Left renal cortex interstitium (tissue), 4 donors: ENCODE data around the gene CAMK2D. TPM values are rescaled to one million over a fixed set of nuclear protein-coding genes. Genes with fewer than 3 reads are reported as not detected.

Experiments used
- DNase-seq, 4 donors: peaks; one replicate each; pipeline ENCODE4 v3.0.0-alpha.2; 2013; ENCODE audit warnings: low read depth in 4 of 4, low spot score in 2 of 4, missing footprints in 1 of 4
- polyA plus RNA-seq, 4 donors: library from polyadenylated mRNA; unstranded; fragments of 120-200 nt; gene quantifications; one replicate each; pipeline ENCODE4 v1.2.1, GENCODE V29; 2013; ENCODE audit not compliant: insufficient read length in 4 of 4

The CAMK2D gene
- polyA plus RNA-seq, 4 donors = 69.4 to 83.1 (median 77.0) TPM

DNA sequence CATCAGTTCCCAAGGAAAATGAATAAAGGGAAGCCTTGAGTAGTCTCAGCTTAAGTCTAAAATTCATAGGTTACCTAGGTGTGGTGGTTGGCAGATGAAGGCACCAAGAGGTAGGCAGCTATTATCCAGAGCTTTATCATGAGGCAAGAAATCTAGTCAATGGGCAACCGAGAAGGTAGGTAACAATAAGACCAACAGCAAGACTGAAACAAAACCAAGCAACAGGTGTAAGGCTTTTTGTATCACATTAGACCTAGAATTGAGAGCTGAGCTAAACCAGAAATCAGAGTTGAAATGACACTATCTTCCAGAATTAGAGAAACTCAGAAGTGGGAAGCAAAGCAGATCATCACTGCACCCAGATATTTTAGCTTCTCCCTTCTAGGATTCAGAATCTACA lies 117.1 kb downstream of the CAMK2D start:
- DNase-seq = no peak

DNA sequence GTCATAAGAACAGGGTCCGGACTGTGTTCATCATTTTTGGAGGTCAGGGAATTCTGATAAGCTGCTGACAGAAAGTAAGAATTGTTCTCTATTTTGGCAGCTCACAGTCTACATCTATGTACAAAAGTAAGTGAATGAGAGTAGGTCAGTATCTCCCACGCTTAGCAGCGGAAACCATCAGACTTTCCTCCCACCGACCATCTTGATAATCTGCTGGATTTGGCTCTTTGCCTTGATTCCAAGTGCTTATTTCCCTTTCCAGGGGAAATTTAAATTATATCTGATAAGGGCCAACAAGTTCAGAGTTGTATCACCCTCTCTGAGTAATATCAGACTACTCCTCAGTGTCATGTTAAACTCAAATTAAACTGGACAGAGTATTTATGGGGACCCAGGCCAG lies 118.0 kb downstream of the CAMK2D start:
- no peak for DNase-seq

DNA sequence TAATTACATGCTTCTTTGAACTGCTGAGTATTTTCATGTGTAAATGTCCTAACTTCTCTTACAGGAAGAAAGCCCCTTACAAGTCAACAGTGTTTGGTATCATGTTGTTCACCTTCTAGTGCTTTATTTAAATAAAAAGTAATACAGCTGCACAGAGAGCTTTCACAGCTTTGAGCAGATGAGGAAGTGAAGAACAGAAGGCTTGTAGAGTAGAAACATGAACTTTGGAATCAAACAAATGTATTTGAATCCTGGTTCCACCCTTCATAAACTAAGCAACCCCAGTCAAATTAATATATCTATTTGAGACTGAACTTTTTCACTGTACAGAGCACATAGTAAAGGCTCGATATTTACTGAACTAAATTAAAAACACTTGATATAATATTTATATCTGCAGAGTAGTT lies 120.5 kb downstream of the CAMK2D start:
- DNase-seq = no peak

DNA sequence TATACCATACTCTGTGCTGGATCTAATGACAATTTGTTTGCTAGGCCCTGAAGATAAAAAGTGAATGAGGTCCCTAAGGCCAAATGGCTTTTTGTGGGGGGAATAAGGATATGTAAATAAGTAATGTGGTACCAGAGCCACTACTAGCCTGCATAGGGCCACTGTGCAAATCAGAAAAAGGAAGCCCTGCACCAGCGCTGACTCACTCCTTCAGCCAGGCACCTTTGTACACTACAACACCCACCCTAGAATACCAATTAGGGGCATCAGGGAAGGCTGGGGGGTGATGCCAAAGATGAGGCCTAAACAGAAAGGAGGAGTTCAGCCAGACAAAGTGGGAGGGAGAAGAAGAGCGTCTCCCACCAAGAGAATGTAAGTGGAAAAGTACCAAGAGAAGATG lies 122.2 kb downstream of the CAMK2D start:
- no peak for DNase-seq

DNA sequence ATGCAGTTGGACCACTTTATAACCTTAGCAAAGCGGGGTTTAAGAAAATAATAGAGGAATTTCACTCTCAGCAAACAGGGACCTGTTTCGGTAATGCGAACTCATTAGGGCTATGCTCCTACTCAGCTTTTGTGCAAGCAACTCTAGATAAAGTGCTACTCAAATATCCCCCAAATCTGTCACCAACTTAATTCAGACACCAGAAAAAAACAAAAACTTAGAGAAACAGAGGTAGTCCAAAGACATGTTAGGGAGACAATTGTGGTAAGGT lies 123.0 kb downstream of the CAMK2D start:
- DNase-seq = no peak

DNA sequence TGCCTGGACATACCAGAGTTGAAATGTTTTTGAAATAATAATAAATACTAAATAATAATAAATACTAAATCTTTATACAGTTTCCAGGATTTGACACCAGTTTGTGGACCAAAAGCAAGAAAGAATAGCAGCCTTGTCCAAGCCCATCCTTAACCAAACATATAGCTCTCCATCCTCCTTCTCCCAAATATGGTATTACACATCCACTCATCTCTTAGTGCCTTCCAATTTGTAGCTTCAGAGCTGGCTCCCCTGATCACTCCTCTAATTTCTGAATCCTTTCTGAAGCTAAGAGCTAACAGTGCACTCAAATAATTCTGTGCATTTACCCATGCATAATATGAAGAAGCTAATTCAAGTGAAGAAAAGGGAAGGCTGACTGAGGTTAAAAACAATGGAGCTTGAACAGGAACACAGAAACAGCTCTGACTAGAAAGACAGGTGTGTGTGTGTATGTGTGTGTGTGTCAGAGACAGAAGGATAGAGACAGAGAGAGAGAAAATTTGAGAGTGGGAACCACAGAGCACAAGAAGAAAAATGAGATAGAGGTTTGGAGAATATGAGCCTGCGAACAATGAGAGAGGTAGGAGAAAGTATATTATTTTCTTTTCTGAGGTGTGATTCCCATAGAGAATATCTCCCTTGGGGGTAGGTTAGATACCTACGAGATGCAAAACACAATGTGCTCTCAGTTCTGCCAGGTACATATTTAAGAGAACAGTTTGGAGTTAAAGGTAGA lies 123.5 kb downstream of the CAMK2D start:
- no peak for DNase-seq

DNA sequence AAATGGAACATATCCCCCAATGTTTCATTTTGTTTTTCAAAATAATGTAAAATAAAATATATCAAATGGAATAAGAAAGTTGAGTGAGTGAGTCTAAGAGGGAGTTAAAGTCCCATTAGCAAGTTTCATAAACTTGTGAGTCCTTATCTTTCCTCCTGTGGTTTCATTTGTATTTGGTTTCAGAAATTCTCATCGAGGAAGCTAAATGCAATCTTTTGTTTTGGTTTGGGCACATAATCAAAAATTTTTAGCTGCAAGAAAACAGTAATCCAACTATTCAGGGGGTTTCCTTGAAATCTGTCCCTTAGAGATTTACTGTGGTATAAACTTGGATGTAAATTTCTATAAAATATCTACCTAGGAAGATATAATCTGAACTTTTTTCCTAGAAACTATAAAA lies 124.2 kb downstream of the CAMK2D start:
- DNase-seq = no peak

DNA sequence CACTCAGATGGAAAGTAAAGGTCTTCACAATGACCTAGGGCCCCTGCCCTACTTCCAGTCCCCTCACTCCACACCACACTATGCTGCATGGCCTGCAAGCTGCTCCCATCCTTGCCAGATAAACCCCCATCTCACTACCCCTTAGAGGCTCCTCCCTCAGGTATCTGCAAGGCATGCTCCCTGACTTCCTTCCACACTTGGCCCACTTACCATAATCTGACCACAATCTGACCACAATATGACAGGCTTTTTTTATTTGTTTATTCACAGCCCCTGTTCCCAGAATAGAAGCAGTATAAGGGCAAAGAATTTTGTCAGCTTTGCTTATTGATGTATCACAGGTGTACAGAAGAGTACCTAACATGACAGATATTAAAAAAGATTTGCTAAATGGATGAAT lies 124.7 kb downstream of the CAMK2D start:
- no peak for DNase-seq

DNA sequence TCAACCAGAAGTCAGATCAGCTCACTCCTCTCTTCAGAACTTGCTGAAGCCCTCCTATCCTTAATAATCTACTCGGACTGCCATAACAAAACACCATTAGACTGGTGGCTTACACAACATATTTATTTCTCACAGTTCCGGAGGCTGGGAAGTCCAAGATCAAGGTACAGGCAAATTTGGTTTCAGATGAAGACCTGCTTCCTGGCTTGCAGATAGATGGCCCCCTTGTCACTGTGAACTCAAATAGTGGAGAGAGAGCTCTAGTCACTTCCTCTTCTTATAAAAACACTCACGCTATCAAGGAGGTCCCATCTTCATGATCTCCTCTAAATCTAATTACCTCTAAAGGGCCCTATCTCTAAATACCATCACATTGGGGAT lies 125.1 kb downstream of the CAMK2D start:
- no peak for DNase-seq

DNA sequence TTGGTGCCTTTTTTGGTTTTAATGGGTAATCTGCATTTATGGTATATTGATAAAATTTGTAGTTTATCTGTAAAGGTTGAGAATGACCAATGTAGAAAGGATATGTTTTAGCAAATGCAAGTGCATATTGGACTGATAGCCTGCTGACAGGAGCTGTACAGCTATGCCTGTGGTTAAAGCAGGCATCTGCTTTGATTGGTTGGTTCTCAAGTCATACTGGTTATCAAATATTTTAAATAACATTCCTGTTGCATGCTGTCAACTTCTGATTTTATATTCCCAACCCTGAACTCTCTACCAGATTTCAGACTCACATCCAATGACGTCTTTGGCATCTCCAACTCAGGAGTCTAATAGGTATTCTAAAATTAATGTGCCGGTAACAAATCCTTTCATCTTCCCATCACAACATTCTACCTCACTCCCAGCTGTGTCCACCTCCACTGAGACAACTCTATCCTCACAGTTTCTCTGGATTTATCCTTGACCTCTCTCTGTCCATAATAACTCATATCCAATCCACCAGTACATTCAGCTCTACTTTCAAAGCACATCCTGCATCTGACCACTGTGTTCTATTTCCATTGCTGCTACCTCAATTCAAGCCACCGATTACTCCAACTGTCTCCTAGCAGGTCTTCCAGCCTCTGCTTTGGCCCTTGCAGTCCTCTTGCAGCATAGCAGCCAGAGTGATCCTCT lies 125.7 kb downstream of the CAMK2D start:
- no peak for DNase-seq

DNA sequence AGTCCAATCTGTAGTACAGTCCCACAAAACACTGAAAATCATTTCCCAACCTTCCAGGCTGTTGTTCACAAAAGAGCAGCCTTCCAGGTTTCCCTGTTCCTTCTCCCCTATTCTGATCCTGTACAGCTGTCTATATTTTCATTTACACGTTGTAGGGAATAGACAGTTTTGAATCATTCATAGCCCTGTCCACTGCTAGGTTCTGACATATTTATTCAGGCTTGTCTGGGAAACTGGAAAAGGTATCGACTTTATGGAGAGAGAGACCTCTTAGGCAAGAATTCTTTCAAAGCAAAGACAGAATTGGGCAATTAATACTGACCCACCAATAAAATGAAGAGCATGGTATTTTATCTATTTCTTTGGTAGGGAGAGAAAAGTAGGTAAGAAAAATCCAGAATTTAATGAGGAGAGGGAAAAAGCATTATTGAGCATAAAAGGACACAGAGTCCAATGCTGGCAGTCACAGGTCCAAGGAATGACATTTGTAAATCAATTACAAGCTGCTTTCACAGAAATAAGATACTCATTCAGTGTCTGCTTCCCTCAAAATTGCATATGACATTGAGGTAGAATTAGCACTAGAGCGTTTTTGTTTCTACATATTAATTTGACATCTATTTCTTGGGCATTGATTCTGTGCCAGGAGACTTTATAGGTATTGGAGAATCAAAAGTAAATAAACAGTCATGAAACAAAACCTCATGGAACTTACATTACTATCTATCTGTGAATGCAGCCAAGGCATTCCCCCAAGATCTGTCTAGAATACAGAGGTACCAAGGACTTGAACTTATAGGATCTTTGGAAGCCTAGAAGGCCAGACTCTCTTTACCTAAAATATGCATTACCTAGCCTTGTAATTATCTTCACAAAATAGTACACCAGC lies 127.2 kb downstream of the CAMK2D start:
- DNase-seq = no peak

DNA sequence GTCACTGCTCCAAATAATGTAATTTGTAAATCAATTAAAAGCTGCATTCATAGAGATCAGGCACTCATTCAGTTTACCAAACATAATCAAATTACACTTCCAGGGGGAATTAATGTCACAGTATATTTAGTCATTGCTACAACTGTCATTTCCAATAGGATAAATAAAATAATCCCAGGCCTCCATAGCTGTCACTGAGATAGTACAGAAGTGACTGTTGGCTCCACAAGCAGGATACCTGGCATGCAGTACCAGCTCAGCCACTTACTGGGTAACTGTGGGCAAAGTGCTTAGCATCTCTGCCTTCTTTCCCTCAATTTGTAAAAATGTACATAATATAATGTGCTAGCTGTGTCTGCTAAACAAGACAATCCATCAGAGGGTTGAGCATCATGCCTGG lies 128.1 kb downstream of the CAMK2D start:
- no peak for DNase-seq

DNA sequence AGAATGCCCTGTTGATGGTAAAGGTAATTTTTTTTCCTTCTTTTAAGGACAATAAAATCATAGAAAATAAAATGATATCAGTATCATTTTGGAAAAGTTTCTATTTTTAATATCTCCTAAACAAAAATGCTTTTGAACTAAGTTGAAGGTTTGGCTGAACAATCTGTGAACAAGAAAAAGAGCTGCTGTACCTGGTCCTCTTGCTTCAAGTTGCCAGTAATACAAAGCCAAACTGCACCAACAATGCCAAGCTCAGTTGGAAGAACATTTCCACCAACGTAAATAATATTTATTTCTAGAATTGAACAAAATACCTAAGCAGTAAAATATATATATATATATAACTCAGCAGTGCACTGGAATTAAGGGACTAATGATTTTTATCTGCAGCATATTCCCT lies 132.8 kb downstream of the CAMK2D start:
- DNase-seq = no peak

DNA sequence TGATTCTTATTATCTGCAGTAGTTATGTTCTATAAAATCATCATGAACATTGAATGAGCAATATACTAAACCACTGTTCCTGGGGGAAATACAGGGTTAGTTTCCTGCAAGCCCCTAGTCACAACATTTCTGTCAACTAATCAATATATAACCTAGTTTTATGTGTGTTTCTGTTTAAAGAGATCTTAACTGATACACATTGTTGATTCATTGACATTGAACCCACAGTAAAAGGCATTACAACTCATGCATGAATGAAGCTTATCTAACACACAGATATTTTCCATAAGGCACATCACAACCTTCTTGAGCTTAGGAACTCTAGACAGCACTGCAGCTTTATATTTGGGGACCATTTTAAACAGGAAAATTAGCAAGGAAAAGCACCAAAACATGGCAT lies 134.2 kb downstream of the CAMK2D start:
- DNase-seq = no peak

DNA sequence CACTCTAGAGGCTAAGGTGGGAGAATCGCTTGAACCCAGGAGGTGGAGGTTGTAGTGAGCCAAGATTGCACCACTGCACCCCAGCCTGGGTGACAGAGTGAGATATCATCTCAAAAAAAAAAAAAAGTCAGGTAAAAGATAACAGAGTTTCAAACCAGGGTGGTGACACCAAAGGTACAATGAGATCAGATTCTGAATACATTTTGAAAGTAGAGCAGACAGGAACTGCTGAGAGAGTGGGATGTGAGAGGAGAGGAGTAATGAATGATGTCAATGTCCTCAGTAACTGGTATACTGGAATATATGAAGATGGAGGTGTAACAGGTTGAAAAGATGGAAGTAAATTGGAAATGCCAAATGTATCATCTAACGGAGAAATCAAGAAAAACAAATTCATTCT lies 135.6 kb downstream of the CAMK2D start:
- no peak for DNase-seq

DNA sequence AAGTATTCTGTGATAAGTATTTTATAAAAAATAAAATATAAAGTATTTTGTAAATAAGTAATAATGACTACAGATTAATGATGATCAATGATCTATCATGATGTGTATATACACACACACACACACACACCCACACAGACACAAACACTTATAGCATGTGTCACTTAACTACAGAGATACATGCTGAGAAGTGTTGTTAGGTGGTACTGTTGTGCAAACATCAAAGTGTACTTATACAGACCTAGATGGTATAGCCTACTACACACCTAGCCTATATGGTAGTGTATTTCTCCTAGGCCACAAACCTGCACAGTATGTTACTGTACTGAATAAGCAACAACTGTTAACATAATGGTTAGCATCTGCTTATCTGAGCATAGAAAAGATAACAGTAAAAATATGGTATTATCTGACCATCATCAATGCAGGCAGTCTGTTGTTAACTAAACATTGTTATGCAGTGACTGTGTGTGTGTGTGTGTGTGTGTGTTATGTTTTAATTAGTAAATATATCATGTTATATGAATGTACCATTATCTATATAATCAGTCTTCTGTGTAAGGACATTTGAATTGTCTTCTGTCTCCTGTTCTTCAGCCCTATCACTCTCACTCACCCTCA lies 138.2 kb downstream of the CAMK2D start:
- no peak for DNase-seq

DNA sequence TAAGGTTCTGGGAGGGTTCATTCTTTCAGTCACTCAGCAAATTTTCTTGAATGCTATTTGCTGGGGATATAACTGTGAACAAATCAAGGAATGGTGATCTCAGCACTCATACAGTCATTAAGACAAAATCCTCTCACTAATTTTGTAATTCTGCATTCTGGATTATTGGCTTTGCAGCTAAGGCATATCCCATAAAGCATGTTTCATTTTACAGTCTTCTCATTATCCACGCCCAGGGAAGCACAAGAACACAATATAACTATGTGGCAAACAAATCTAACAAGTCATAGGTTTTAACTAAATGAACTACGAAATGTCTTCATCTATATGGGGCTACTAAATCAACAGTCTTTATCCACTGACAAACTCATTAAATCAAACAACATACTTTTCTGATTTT lies 139.9 kb downstream of the CAMK2D start:
- DNase-seq = no peak

DNA sequence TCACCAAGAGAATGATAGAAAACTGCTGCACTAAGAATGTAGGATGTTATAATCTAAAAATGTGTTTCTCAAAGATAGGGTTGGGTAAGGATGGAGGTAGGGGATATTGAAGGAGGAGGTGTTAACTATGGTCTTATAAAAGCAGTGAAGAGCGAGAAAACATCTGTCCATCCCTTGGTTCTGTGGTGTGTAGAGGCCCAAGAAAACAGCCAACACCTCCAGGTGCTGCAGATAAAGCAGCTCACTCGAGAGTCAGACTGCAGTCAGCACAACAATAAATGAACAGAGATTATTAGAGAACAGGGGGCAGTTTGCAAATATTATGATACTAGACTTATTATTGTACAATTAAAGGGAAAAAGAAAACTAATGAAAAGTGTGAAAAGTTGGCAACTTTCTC lies 141.5 kb downstream of the CAMK2D start:
- DNase-seq = no peak

DNA sequence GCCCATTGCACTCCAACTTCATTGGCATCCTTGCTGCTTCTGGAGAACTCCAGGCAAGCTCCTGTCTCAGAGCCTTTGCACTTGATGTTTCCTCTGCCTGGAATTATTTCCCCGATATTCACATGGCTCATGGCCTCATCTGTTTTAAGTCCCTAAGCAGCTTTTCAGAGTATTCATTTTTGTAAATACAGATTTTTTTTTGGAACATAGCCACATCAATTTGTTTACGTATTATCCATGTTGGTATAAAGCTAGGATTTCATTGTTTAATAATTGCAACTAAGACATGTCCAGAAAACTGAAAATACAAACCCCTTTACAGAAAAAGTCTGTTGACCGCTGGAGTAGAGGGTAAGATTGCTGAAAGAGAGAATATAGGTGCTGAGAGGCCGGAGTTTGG lies 142.0 kb downstream of the CAMK2D start:
- DNase-seq = no peak

DNA sequence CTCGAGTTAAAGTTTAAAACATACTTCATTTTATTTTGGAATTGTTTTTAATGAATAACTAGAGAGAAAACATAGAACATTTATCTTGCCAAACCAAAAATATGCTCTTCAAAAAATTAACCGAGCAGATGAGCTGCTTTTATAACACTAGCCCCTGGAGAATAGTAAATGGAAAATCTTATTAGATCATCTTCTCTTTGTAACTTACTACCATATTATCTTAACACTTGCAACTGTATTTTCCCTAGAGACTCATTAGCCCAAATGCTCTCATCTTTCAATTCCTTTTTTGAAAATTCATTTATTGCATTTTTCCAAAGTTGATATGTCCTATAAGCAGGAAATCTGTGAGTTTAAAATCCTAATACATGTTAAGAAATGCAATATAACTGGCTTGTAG lies 143.3 kb downstream of the CAMK2D start:
- no peak for DNase-seq

DNA sequence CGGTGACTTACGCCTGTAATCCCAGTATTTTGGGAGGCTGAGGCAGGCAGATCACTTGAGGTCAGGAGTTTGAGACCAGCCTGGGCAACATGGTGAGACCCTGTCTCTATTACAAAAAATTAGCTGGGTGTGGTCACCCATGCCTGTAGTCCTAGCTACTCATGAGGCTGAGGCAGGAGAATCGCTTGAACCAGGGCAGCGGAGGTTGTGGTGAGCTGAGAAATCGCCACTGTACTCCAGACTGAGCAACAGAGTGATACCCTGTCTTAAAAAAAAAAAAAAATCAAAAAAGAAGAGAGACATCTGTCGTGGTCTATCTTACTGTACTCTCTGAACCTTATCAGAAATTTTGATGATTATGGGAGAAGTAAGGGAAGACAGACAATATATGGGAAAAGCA lies 144.3 kb downstream of the CAMK2D start:
- DNase-seq = no peak
